Lung (tissue), 12 donors: Measurements from ENCODE around the gene KRT20. TPM values are rescaled to one million over a fixed set of nuclear protein-coding genes. Genes with fewer than 3 reads are reported as not detected.
"Not testable (repeated sequence)": the region's sequence is repeated elsewhere in the genome, so short reads cannot be mapped to it uniquely, and the experiment has no call there.

Source experiments
- ATAC-seq: fragments of 200-7000 bp; cut with Tn5 transposase; one replicate; pipeline ENCODE4 v1.9.1; 2020; ENCODE audit warnings: moderate number of reproducible peaks; ENCODE audit not compliant: insufficient read depth, low FRiP score
- DNase-seq, 3 donors: peaks; one replicate each; pipeline ENCODE4 v3.0.0-alpha.2; 2013 to 2017
- H3K27ac ChIP-seq, 2 donors: one replicate each; pipeline ENCODE4 v1.5.1; 2013; ENCODE audit warnings: mild to moderate bottlenecking in 2 of 2, moderate library complexity in 2 of 2, control low read depth in 1 of 2, inconsistent platforms in 1 of 2, low read depth in 1 of 2, low read length in 1 of 2
- H3K27me3 ChIP-seq, 3 donors: one replicate each; pipeline ENCODE4 v1.5.1; 2013; ENCODE audit warnings: low read length in 2 of 3; ENCODE audit not compliant: control insufficient read depth in 3 of 3, insufficient read depth in 3 of 3
- H3K36me3 ChIP-seq, 4 donors: one replicate each; pipeline ENCODE4 v1.5.1; 2013; ENCODE audit warnings: low read length in 4 of 4, mild to moderate bottlenecking in 1 of 4, moderate library complexity in 1 of 4; ENCODE audit not compliant: control insufficient read depth in 4 of 4, insufficient read depth in 4 of 4
- H3K4me1 ChIP-seq, 5 donors: one replicate each; pipeline ENCODE4 v1.5.1; 2013; ENCODE audit warnings: low read length in 5 of 5, mild to moderate bottlenecking in 2 of 5, moderate library complexity in 1 of 5; ENCODE audit not compliant: control insufficient read depth in 5 of 5, insufficient read depth in 5 of 5
- H3K4me3 ChIP-seq: one replicate; pipeline ENCODE4 v1.5.1; 2013; ENCODE audit warnings: mild to moderate bottlenecking, control low read depth, moderate library complexity
- H3K9ac ChIP-seq, 2 donors: one replicate each; pipeline ENCODE4 v1.5.1; 2013; ENCODE audit warnings: low read length in 2 of 2, control low read depth in 1 of 2; ENCODE audit not compliant: insufficient read depth in 1 of 2
- H3K9me3 ChIP-seq, 4 donors: one replicate each; pipeline ENCODE4 v1.5.1; 2013; ENCODE audit warnings: low read length in 3 of 4, mild to moderate bottlenecking in 1 of 4, moderate library complexity in 1 of 4; ENCODE audit not compliant: control insufficient read depth in 4 of 4, insufficient read depth in 3 of 4
- CTCF ChIP-seq: IDR thresholded peaks from 2 replicates; pipeline ENCODE4 v1.5.1; 2012; ENCODE audit warnings: mild to moderate bottlenecking; ENCODE audit errors: control extremely low read depth, extremely low read depth
- WGBS, 2 donors: extraction: QIAGEN DNeasy Blood & Tissue Kit; methylation state at CpG; one replicate each; pipeline ENCODE4 v1.1.7; 2013; 5-methylcytosine and 5-hydroxymethylcytosine counted together
- polyA plus RNA-seq, 2 donors: library from polyadenylated mRNA; stranded (reverse); fragments of 200-250 nt; gene quantifications; one replicate each; pipeline ENCODE4 v1.2.1, GENCODE V29; 2013
- total RNA-seq, 2 donors: library from RNA; depleted of rRNA in 1 of 2; stranded (reverse); fragments of >200 nt in 1 of 2; gene quantifications; one replicate each; pipeline ENCODE4 v1.2.1, GENCODE V29; 2014 to 2021
- donor health status: control.
- donor health status: control.
- donor health status: Bipolar disorder and iron deficiency.
- donor health status: healthy.
- donor health status: DM: yes; HTN: yes; CAD: no.

Gene KRT20
- total and polyA plus RNA-seq, 4 donors, result 0.24 to 0.31 TPM; not detected in 2

- H3K9ac ChIP-seq, result no peak overlapping the region
- TF ChIP-seq CTCF, result no peak
- H3K4me3 ChIP-seq, result no peak overlapping the region
- H3K36me3 ChIP-seq, result no peaks in the 10 kb centered on the region
- no peaks in the 10 kb centered on the region for H3K9me3 ChIP-seq
- WGBS, 2 donors, result 84 to 88% methylated on average over 8 of the region's 8 CpGs
- ATAC-seq (no peak), DNase-seq (no peak)
- no peak overlapping the region for H3K27ac ChIP-seq
- peaks cover 0 to 2% (median 0%) of the 10 kb centered on the region in 5 donors for H3K4me1 ChIP-seq
- H3K27me3 ChIP-seq, result peaks cover 0 to 3% (median 0%) of the 10 kb centered on the region in 3 donors
Observed at GRCh38 chr17:40926341-40926740, 41.3 kb upstream of the KRT20 start.

GRCh38 chr17:40922239-40922638 lies 37.2 kb upstream of the KRT20 start:
- TF ChIP-seq CTCF, result no peak
- Histone ChIP-seq H3K9me3 (no peaks in the 10 kb centered on the region), H3K27ac (no peak overlapping the region), H3K27me3 (peaks cover 0 to 3% (median 0%) of the 10 kb centered on the region in 3 donors), H3K4me1 (peaks cover 0 to 2% (median 0%) of the 10 kb centered on the region in 5 donors), H3K4me3 (no peak overlapping the region), H3K9ac (no peak overlapping the region), H3K36me3 (no peaks in the 10 kb centered on the region)
- ATAC-seq, result peak; percentile 69
- no peak for DNase-seq
- WGBS, 2 donors, result 47 to 70% methylated on average over 2 of the region's 2 CpGs

GRCh38 chr17:40921026-40921425 lies 36.0 kb upstream of the KRT20 start:
- Histone ChIP-seq H3K27me3 (no peaks in the 10 kb centered on the region), H3K9ac (no peak overlapping the region), H3K4me3 (no peak overlapping the region), H3K4me1 (peaks cover 0 to 2% (median 0%) of the 10 kb centered on the region in 5 donors), H3K36me3 (no peaks in the 10 kb centered on the region), H3K9me3 (no peaks in the 10 kb centered on the region), H3K27ac (no peak overlapping the region)
- no peak for TF ChIP-seq CTCF
- DNase-seq, result no peak
- 87 to 94% methylated on average over 2 of the region's 2 CpGs for WGBS, 2 donors
- no peak for ATAC-seq

- WGBS, 2 donors, result 95% methylated on average over 2 of the region's 2 CpGs
- not testable (repeated sequence) for H3K36me3 ChIP-seq, H3K9me3 ChIP-seq, H3K4me1 ChIP-seq, ATAC-seq, H3K27ac ChIP-seq, H3K27me3 ChIP-seq, H3K9ac ChIP-seq, H3K4me3 ChIP-seq, DNase-seq
Observed at GRCh38 chr17:40917116-40917515, 32.1 kb upstream of the KRT20 start.
